ENCODE results near the gene TAF6L. TPM values are rescaled to one million over a fixed set of nuclear protein-coding genes. Genes with fewer than 3 reads are reported as not detected.
A peak's percentile ranks its signal among the peaks of the same experiment; 100 is the strongest.

The TAF6L gene
- total and polyA plus RNA-seq, 9 of the 15 experiments (the other 6 are each of a cell fraction or from before 2014, with no cell fraction given) = 0.04 to 45.5 (median 20.8) TPM

DNA sequence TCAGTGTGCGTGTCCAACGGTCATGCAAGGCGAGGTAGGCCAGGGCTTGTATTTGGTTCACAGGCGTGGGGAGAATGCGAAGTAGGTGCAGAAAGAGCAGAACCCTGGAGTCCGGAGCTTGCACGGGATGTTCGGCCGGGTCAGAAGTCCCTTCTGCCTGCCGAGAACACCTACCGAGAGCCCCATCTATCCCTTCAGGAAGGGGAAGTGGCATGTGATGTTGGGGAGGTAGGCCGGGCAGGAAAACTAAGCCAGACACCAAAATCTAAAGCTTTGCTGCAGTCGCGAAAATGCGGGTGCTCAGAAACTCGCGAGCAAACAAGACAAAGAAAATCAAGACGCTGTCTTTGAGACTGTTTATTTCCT lies 435 bp upstream of the TAF6L start (continued):
- TF ChIP-seq, protein P1, sequence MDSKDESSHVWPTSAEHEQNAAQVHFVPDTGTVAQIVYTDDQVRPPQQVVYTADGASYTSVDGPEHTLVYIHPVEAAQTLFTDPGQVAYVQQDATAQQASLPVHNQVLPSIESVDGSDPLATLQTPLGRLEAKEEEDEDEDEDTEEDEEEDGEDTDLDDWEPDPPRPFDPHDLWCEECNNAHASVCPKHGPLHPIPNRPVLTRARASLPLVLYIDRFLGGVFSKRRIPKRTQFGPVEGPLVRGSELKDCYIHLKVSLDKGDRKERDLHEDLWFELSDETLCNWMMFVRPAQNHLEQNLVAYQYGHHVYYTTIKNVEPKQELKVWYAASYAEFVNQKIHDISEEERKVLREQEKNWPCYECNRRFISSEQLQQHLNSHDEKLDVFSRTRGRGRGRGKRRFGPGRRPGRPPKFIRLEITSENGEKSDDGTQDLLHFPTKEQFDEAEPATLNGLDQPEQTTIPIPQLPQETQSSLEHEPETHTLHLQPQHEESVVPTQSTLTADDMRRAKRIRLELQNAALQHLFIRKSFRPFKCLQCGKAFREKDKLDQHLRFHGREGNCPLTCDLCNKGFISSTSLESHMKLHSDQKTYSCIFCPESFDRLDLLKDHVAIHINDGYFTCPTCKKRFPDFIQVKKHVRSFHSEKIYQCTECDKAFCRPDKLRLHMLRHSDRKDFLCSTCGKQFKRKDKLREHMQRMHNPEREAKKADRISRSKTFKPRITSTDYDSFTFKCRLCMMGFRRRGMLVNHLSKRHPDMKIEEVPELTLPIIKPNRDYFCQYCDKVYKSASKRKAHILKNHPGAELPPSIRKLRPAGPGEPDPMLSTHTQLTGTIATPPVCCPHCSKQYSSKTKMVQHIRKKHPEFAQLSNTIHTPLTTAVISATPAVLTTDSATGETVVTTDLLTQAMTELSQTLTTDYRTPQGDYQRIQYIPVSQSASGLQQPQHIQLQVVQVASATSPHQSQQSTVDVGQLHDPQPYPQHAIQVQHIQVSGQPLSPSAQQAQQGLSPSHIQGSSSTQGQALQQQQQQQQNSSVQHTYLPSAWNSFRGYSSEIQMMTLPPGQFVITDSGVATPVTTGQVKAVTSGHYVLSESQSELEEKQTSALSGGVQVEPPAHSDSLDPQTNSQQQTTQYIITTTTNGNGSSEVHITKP (IDR thresholded peaks at IDR 0.05; ENCODE audit: partially characterized antibody) = no peak
- TF ChIP-seq SPI1 (IDR thresholded peaks at IDR 0.05; ENCODE audit: borderline replicate concordance, low read depth, low read length) (peak; percentile 44; the same call in 1 of the 2 replicates), RAD21 (CRISPR knock-in tag; conservative IDR thresholded peaks at IDR 0.05 in 1 of 2, IDR thresholded peaks at IDR 0.05 in 1 of 2) (no peak), HMG20B (CRISPR knock-in tag; IDR thresholded peaks at IDR 0.05) (no peak), SREBF1 (IDR thresholded peaks at IDR 0.05; ENCODE audit: borderline replicate concordance, low read depth, low read length) (no peak), ZNF79 (CRISPR knock-in tag; IDR thresholded peaks at IDR 0.05; ENCODE audit: low read depth) (no peak), FUS (optimal IDR thresholded peaks at IDR 0.05; ENCODE audit: low read depth, low read length) (no peak), ARID1B (IDR thresholded peaks at IDR 0.05) (no peak), YY1 (IDR thresholded peaks at IDR 0.05; ENCODE audit: borderline replicate concordance in 1 of 3, control insufficient read depth in 1 of 3, extremely low read depth in 1 of 3, insufficient read depth in 3 of 3, insufficient read length in 1 of 3, insufficient replicate concordance in 2 of 3, low read depth in 1 of 3, low read length in 2 of 3) (no peak), DACH1 (IDR thresholded peaks at IDR 0.05; ENCODE audit: partially characterized antibody) (no peak), ZNF584 (CRISPR knock-in tag; IDR thresholded peaks at IDR 0.05; ENCODE audit: low read depth) (no peak), HEY1 (CRISPR knock-in tag; IDR thresholded peaks at IDR 0.05; ENCODE audit: borderline replicate concordance) (no peak)
- TF ChIP-seq, protein P2, sequence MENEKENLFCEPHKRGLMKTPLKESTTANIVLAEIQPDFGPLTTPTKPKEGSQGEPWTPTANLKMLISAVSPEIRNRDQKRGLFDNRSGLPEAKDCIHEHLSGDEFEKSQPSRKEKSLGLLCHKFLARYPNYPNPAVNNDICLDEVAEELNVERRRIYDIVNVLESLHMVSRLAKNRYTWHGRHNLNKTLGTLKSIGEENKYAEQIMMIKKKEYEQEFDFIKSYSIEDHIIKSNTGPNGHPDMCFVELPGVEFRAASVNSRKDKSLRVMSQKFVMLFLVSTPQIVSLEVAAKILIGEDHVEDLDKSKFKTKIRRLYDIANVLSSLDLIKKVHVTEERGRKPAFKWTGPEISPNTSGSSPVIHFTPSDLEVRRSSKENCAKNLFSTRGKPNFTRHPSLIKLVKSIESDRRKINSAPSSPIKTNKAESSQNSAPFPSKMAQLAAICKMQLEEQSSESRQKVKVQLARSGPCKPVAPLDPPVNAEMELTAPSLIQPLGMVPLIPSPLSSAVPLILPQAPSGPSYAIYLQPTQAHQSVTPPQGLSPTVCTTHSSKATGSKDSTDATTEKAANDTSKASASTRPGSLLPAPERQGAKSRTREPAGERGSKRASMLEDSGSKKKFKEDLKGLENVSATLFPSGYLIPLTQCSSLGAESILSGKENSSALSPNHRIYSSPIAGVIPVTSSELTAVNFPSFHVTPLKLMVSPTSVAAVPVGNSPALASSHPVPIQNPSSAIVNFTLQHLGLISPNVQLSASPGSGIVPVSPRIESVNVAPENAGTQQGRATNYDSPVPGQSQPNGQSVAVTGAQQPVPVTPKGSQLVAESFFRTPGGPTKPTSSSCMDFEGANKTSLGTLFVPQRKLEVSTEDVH (IDR thresholded peaks at IDR 0.05; ENCODE audit: low read depth, partially characterized antibody) = no peak
- TF ChIP-seq, protein P3, sequence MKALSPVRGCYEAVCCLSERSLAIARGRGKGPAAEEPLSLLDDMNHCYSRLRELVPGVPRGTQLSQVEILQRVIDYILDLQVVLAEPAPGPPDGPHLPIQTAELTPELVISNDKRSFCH (CRISPR knock-in tag; IDR thresholded peaks at IDR 0.05) = no peak
- TF ChIP-seq, protein P3 (tag; IDR thresholded peaks at IDR 0.05) = 0 out of 2 replicates have a peak, but pooled peaks have one; percentile 21
- TF ChIP-seq, protein P4, sequence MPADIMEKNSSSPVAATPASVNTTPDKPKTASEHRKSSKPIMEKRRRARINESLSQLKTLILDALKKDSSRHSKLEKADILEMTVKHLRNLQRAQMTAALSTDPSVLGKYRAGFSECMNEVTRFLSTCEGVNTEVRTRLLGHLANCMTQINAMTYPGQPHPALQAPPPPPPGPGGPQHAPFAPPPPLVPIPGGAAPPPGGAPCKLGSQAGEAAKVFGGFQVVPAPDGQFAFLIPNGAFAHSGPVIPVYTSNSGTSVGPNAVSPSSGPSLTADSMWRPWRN (IDR thresholded peaks at IDR 0.05; ENCODE audit: low read depth) = no peak
- TF ChIP-seq, protein P5, sequence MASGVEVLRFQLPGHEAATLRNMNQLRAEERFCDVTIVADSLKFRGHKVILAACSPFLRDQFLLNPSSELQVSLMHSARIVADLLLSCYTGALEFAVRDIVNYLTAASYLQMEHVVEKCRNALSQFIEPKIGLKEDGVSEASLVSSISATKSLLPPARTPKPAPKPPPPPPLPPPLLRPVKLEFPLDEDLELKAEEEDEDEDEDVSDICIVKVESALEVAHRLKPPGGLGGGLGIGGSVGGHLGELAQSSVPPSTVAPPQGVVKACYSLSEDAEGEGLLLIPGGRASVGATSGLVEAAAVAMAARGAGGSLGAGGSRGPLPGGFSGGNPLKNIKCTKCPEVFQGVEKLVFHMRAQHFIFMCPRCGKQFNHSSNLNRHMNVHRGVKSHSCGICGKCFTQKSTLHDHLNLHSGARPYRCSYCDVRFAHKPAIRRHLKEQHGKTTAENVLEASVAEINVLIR (CRISPR knock-in tag; IDR thresholded peaks at IDR 0.05) = no peak
